MCF 10A (cell line): ENCODE data around the gene ALDH1L1. TPM values are rescaled to one million over a fixed set of nuclear protein-coding genes. Genes with fewer than 3 reads are reported as not detected.

Experiments
- BruUV-seq: library from RNA; stranded (reverse); fragments of 400-500 nt; replicated peaks from 2 replicates; lab custom pipeline; 2021; lab: Mats Ljungman, UMichigan
- CTCF ChIA-PET: fragments of 300-600 bp; sonication (Branson Sonifier 250); formaldehyde crosslinking; extraction: SDS; loops from one replicate; lab custom pipeline; 2021; ENCODE audit warnings: antibody characterized with exemption, inconsistent platforms; lab: Yijun Ruan, JAX
- POLR2A ChIA-PET: fragments of 300-600, 350-650 bp; sonication (Branson Sonifier 250); formaldehyde crosslinking; extraction: SDS; loops from one replicate; lab custom pipeline; 2020; ENCODE audit warnings: antibody characterized with exemption, inconsistent platforms; lab: Yijun Ruan, JAX
- DNase-seq: peaks from one replicate; pipeline ENCODE4 v3.0.0-alpha.2; 2018; ENCODE audit not compliant: unreplicated experiment
- H3K27ac Mint-ChIP-seq: one replicate; pipeline ENCODE4 v1.8.0; 2022; ENCODE audit warnings: mild to moderate bottlenecking, low read depth, mixed read lengths; ENCODE audit not compliant: unreplicated experiment
- H3K27me3 Mint-ChIP-seq: one replicate; pipeline ENCODE4 v1.8.0; 2022; ENCODE audit warnings: mixed read lengths; ENCODE audit not compliant: insufficient read depth, unreplicated experiment
- H3K36me3 Mint-ChIP-seq: one replicate; pipeline ENCODE4 v1.8.0; 2022; ENCODE audit warnings: mild to moderate bottlenecking, moderate library complexity, mixed read lengths; ENCODE audit not compliant: insufficient read depth, unreplicated experiment
- H3K4me1 Mint-ChIP-seq: one replicate; pipeline ENCODE4 v1.8.0; 2022; ENCODE audit warnings: mixed read lengths; ENCODE audit not compliant: insufficient read depth, unreplicated experiment
- H3K4me3 Mint-ChIP-seq: one replicate; pipeline ENCODE4 v1.8.0; 2022; ENCODE audit warnings: mild to moderate bottlenecking, moderate library complexity, mixed read lengths; ENCODE audit not compliant: unreplicated experiment
- H3K9me3 Mint-ChIP-seq: one replicate; pipeline ENCODE4 v1.8.0; 2022; ENCODE audit warnings: mixed read lengths; ENCODE audit not compliant: unreplicated experiment
- intact Hi-C: fragments of 100-400 bp; cut with micrococcal nuclease; formaldehyde crosslinking; loops from 2 replicates; pipeline ENCODE4 v1.14.1; 2022
- total RNA-seq: library from RNA; stranded (reverse); gene quantifications from 2 replicates; pipeline ENCODE4 v1.2.3, GENCODE V29; 2022
- TF ChIP-seq, protein P1 (sequence below): fragments of 200-600 bp; IDR thresholded peaks from one replicate; pipeline ENCODE4 v1.8.0; 2022; ENCODE audit warnings: antibody characterized with exemption, mild to moderate bottlenecking; ENCODE audit not compliant: unreplicated experiment

Gene ALDH1L1
- total RNA-seq, 1 experiment from 2014 or later = 1.9 TPM

DNA sequence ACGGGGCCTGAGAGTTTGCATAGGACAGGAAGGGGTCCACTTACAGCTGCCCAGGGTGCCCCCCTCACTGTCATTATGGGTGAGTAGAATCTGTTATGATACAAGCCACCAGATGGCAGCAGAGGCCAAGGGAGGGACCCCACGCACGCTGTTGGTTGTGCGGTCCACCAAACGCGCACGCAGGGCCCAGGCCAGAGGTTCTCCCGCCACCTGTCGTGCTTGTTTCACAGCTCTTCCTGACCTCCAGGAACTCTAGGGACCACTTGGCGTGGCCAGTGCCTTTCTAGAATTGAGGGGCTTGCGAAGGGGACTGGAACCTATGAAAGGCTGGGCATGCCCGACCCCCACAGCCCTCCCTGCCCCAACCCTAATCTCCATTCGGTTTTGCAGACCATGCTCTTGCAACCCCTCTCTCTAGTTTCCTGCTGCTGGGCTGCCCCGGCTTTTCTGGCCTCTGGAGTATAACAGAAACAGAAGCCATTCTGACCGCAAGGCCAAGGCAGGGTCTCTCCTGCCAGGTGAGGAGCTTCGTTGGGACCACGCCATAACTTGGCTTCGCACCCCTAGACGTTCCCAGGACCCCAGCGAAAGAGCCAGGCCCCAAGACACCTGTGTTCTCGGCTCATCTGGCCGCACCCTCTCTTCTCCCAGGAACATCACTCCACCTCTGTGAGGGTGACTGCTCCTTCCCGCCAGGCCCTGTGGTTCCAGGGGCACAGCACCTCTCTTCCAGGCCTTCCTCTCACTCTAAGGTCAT, 46.0 kb downstream of the ALDH1L1 start:
- POLR2A ChIA-PET = interaction anchor here (0.9 kb wide), 1 partner anchor 50 kb away, joined by 3 read pairs; the partner anchor contains the start of gene SLC41A3
- Mint-ChIP-seq H3K27me3 (peaks cover 20% of the 10 kb centered on the region), H3K4me3 (no peak overlapping the region), H3K9me3 (no peaks in the 10 kb centered on the region), H3K27ac (no peak overlapping the region), H3K36me3 (no peaks in the 10 kb centered on the region), H3K4me1 (peaks cover 7% of the 10 kb centered on the region)
- TF ChIP-seq, protein P1, sequence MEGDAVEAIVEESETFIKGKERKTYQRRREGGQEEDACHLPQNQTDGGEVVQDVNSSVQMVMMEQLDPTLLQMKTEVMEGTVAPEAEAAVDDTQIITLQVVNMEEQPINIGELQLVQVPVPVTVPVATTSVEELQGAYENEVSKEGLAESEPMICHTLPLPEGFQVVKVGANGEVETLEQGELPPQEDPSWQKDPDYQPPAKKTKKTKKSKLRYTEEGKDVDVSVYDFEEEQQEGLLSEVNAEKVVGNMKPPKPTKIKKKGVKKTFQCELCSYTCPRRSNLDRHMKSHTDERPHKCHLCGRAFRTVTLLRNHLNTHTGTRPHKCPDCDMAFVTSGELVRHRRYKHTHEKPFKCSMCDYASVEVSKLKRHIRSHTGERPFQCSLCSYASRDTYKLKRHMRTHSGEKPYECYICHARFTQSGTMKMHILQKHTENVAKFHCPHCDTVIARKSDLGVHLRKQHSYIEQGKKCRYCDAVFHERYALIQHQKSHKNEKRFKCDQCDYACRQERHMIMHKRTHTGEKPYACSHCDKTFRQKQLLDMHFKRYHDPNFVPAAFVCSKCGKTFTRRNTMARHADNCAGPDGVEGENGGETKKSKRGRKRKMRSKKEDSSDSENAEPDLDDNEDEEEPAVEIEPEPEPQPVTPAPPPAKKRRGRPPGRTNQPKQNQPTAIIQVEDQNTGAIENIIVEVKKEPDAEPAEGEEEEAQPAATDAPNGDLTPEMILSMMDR = peak; percentile 92
- DNase-seq = peak; percentile 63
- intact Hi-C loops = loop anchor here (1.0 to 2.0 kb wide), 3 partner anchors 112 to 338 kb away; no protein-coding TSS in a partner anchor
- CTCF ChIA-PET = interaction anchor here (0.5 to 4.0 kb wide), 57 partner anchors 9 to 1413 kb away, joined by 3 to 88 read pairs (median 4); partner anchors contain the start of genes CFAP100 and ZXDC
- no TSS peak for BruUV-seq

DNA sequence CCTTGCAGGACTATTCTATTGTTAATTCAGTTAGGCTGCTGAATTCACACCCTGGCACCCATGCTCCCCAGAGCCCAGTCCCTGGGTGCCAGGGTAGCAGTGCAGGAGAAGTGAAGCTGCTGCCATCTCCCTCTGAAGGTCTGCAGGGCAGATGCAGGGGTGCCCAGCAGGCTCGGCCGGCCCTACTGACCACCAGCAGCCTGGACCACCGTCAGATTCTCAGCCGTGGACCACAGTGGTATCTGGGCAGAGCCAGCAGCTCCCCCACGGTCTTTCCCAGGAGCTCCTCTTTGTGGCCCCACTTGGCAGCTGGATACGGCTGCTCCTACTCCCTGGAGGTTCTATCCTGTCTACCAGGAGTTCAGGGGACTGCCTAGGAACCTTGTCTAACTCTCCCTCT, 46.8 kb downstream of the ALDH1L1 start:
- CTCF ChIA-PET = interaction anchor here (0.5 to 4.0 kb wide), 48 partner anchors 9 to 1891 kb away, joined by 3 to 88 read pairs (median 4); partner anchors contain the start of genes CFAP100 and ZXDC
- Mint-ChIP-seq H3K4me3 (no peak overlapping the region), H3K9me3 (no peaks in the 10 kb centered on the region)

DNA sequence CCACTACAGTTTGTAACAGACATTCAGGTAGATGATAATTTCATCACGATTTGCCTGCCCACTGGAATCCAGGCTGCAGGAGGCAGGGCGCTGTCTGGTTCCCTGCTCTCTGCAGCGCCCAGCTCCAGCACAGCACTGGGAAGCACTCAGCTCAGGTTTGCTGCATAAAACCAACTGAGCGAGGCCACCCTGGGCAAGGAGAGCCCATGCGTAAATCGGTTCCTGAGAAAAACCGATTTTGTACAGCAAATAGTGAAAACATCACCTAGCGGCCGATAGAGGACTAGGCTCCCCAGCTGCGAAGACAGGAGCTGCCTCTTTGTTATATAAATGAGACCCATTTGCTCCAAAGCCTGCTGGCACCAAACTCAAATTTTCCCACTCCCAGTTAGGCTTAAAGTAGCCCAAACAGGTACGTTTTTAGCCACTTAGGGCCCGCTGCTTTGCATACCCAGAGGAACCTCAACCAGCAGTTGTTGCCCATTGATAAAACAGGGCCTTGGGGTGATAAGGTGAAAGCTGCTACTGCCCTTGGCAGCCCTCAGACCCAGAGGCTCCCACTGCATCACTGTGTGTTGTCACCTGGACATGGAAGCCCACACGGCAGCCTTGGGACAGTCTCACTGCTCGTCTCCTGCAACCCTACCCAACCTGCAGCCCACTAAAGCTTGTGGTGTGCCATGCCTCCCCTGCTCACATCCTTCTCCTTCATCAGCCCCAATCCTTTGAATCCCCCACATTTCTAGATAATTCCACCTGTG, 47.5 kb downstream of the ALDH1L1 start:
- H3K27ac Mint-ChIP-seq = no peak overlapping the region
- intact Hi-C loops = no loop called here
- DNase-seq = no peak
- H3K36me3 Mint-ChIP-seq = no peaks in the 10 kb centered on the region
- no TSS peak for BruUV-seq
- H3K4me3 Mint-ChIP-seq = no peak overlapping the region
- H3K4me1 Mint-ChIP-seq = peaks cover 11% of the 10 kb centered on the region
- TF ChIP-seq, protein P1 = no peak
- ChIA-PET POLR2A (interaction anchor here (0.6 kb wide), 2 partner anchors 291 to 958 kb away, joined by 3 read pairs; no protein-coding TSS in a partner anchor), CTCF (interaction anchor here (0.6 to 4.0 kb wide), 40 partner anchors 8 to 1892 kb away, joined by 3 to 88 read pairs (median 5); partner anchors contain the start of genes CFAP100 and ZXDC)
- peaks cover 14% of the 10 kb centered on the region for H3K27me3 Mint-ChIP-seq
- H3K9me3 Mint-ChIP-seq = no peaks in the 10 kb centered on the region

More for the DNA sequence above, 46.8 kb downstream of the ALDH1L1 start:
- no peak overlapping the region for H3K27ac Mint-ChIP-seq
- POLR2A ChIA-PET = interaction anchor here (0.6 to 0.9 kb wide), 2 partner anchors 49 to 958 kb away, joined by 3 read pairs; partner anchors contain the start of gene SLC41A3
- no peak for DNase-seq
- intact Hi-C loops = loop anchor here (1.0 to 2.0 kb wide), 3 partner anchors 113 to 339 kb away; no protein-coding TSS in a partner anchor
- H3K36me3 Mint-ChIP-seq = no peaks in the 10 kb centered on the region
- BruUV-seq = no TSS peak
- H3K27me3 Mint-ChIP-seq = peaks cover 12% of the 10 kb centered on the region
- TF ChIP-seq, protein P1 = no peak
- H3K4me1 Mint-ChIP-seq = peaks cover 11% of the 10 kb centered on the region
